HEK293 (cell line): ENCODE measurements around the gene WDR7.

ENCODE experiments used
- CTCF ChIA-PET: fragments of 350-600 bp; formaldehyde crosslinking; extraction: SDS; loops from one replicate; lab custom pipeline; 2021; ENCODE audit warnings: antibody characterized with exemption; lab: Yijun Ruan, JAX
- POLR2A ChIA-PET: fragments of 300-600 bp; formaldehyde crosslinking; extraction: SDS; loops from one replicate; lab custom pipeline; 2020; ENCODE audit warnings: antibody characterized with exemption, inconsistent platforms; lab: Yijun Ruan, JAX
- H3K27ac ChIP-seq: fragments of 200-500 bp; sonication (Bioruptor generic); 2 replicates; pipeline ENCODE4 v1.5.1; 2014; ENCODE audit warnings: low read depth, low read length, control low read depth, inconsistent platforms; ENCODE audit errors: extremely low read depth
- H3K36me3 ChIP-seq, 2 experiments: fragments of 200-500 bp in 1 of 2; sonication (Bioruptor generic) in 1 of 2; 1 replicate in 1 of 2; 2 replicates in 1 of 2; pipeline ENCODE4 v1.5.1; 2014 to 2017; ENCODE audit warnings: inconsistent platforms in 2 of 2, low read length in 2 of 2; ENCODE audit not compliant: control insufficient read depth in 2 of 2, insufficient read depth in 1 of 2
- H3K4me1 ChIP-seq: fragments of 200-500 bp; sonication (Bioruptor generic); 2 replicates; pipeline ENCODE4 v1.5.1; 2014; ENCODE audit warnings: mild to moderate bottlenecking, low read length, inconsistent platforms; ENCODE audit not compliant: control insufficient read depth, insufficient read depth
- H3K4me3 ChIP-seq: 2 replicates; pipeline ENCODE4 v1.5.1; 2011; ENCODE audit warnings: low read depth, mild to moderate bottlenecking, control low read depth, low read length, moderate library complexity
- H3K9me3 ChIP-seq: fragments of 200-500 bp; sonication (Bioruptor generic); 2 replicates; pipeline ENCODE4 v1.5.1; 2014; ENCODE audit warnings: low read depth, low read length, inconsistent platforms; ENCODE audit not compliant: control insufficient read depth, insufficient read depth
- HIC1 ChIP-seq: fragments of 450-650 bp; formaldehyde crosslinking; IDR thresholded peaks from 2 replicates; pipeline ENCODE4 v1.5.1; 2016; ENCODE audit warnings: missing biosample characterization, missing genetic modification characterization
- KLF9 ChIP-seq: fragments of 450-650 bp; formaldehyde crosslinking; IDR thresholded peaks from 2 replicates; pipeline ENCODE4 v1.5.1; 2016; ENCODE audit warnings: missing biosample characterization, missing genetic modification characterization, low read depth
- OSR2 ChIP-seq: fragments of 450-650 bp; formaldehyde crosslinking; IDR thresholded peaks from 2 replicates; pipeline ENCODE4 v1.5.1; 2016; ENCODE audit warnings: missing biosample characterization, missing genetic modification characterization
- OVOL3 ChIP-seq: fragments of 450-650 bp; formaldehyde crosslinking; IDR thresholded peaks from 2 replicates; pipeline ENCODE4 v1.5.1; 2016; ENCODE audit warnings: missing biosample characterization, missing genetic modification characterization
- PRDM4 ChIP-seq: fragments of 450-650 bp; formaldehyde crosslinking; IDR thresholded peaks from 2 replicates; pipeline ENCODE4 v1.5.1; 2017; ENCODE audit warnings: missing biosample characterization, missing genetic modification characterization
- TSHZ1 ChIP-seq: fragments of 450-650 bp; formaldehyde crosslinking; IDR thresholded peaks from 2 replicates; pipeline ENCODE4 v1.5.1; 2016; ENCODE audit warnings: missing biosample characterization, missing genetic modification characterization, borderline replicate concordance
- ZBTB11 ChIP-seq: fragments of 450-650 bp; formaldehyde crosslinking; conservative IDR thresholded peaks from 2 replicates; pipeline ENCODE4 v1.5.1; 2016; ENCODE audit warnings: low read depth, missing biosample characterization, missing genetic modification characterization
- ZEB2 ChIP-seq: fragments of 450-650 bp; formaldehyde crosslinking; IDR thresholded peaks from 2 replicates; pipeline ENCODE4 v1.5.1; 2016; ENCODE audit warnings: missing biosample characterization, missing genetic modification characterization
- ZNF133 ChIP-seq: fragments of 450-650 bp; formaldehyde crosslinking; IDR thresholded peaks from 2 replicates; pipeline ENCODE4 v1.5.1; 2016; ENCODE audit warnings: missing biosample characterization, missing genetic modification characterization
- ZNF138 ChIP-seq: fragments of 450-650 bp; formaldehyde crosslinking; IDR thresholded peaks from 2 replicates; pipeline ENCODE4 v1.5.1; 2016; ENCODE audit warnings: missing biosample characterization, missing genetic modification characterization, borderline replicate concordance
- ZNF16 ChIP-seq: fragments of 450-650 bp; formaldehyde crosslinking; IDR thresholded peaks from 2 replicates; pipeline ENCODE4 v1.5.1; 2016; ENCODE audit warnings: low read depth, missing biosample characterization, missing genetic modification characterization
- ZNF311 ChIP-seq: fragments of 450-650 bp; formaldehyde crosslinking; IDR thresholded peaks from 2 replicates; pipeline ENCODE4 v1.5.1; 2017; ENCODE audit warnings: missing biosample characterization, missing genetic modification characterization, borderline replicate concordance
- ZNF324 ChIP-seq: fragments of 450-650 bp; formaldehyde crosslinking; IDR thresholded peaks from 2 replicates; pipeline ENCODE4 v1.5.1; 2016; ENCODE audit warnings: missing biosample characterization, missing genetic modification characterization
- ZNF398 ChIP-seq: fragments of 450-650 bp; formaldehyde crosslinking; IDR thresholded peaks from 2 replicates; pipeline ENCODE4 v1.5.1; 2017; ENCODE audit warnings: missing biosample characterization, missing genetic modification characterization
- ZNF423 ChIP-seq: fragments of 450-650 bp; formaldehyde crosslinking; IDR thresholded peaks from 2 replicates; pipeline ENCODE4 v1.5.1; 2016; ENCODE audit warnings: missing biosample characterization, missing genetic modification characterization
- ZNF501 ChIP-seq: fragments of 450-650 bp; formaldehyde crosslinking; IDR thresholded peaks from 2 replicates; pipeline ENCODE4 v1.5.1; 2016; ENCODE audit warnings: missing biosample characterization, missing genetic modification characterization
- ZNF514 ChIP-seq: fragments of 450-650 bp; formaldehyde crosslinking; IDR thresholded peaks from 2 replicates; pipeline ENCODE4 v1.5.1; 2016; ENCODE audit warnings: missing biosample characterization, missing genetic modification characterization
- ZNF571 ChIP-seq: fragments of 450-650 bp; formaldehyde crosslinking; IDR thresholded peaks from 2 replicates; pipeline ENCODE4 v1.5.0; 2017; ENCODE audit warnings: missing biosample characterization, missing genetic modification characterization
- ZNF585B ChIP-seq: fragments of 450-650 bp; formaldehyde crosslinking; IDR thresholded peaks from 2 replicates; pipeline ENCODE4 v1.5.1; 2016; ENCODE audit warnings: missing biosample characterization, missing genetic modification characterization
- ZNF610 ChIP-seq: fragments of 450-650 bp; formaldehyde crosslinking; IDR thresholded peaks from 2 replicates; pipeline ENCODE4 v1.5.1; 2016; ENCODE audit warnings: missing biosample characterization, missing genetic modification characterization, borderline replicate concordance
- ZNF623 ChIP-seq: fragments of 450-650 bp; formaldehyde crosslinking; IDR thresholded peaks from 2 replicates; pipeline ENCODE4 v1.5.1; 2016; ENCODE audit warnings: missing biosample characterization, missing genetic modification characterization
- ZNF660 ChIP-seq: fragments of 450-650 bp; IDR thresholded peaks from 2 replicates; pipeline ENCODE4 v1.5.1; 2018; ENCODE audit warnings: missing biosample characterization, mild to moderate bottlenecking, missing genetic modification characterization

Gene WDR7

GRCh38 chr18:56649996-56650395 lies 1.2 kb upstream of the WDR7 start:
- H3K27ac ChIP-seq: no peak overlapping the region
- H3K4me3 ChIP-seq: no peak overlapping the region

GRCh38 chr18:56651771-56652092 lies 573 bp downstream of the WDR7 start:
- CTCF ChIA-PET: no interaction called here
- no peaks in the 10 kb centered on the region; a peak in 1 of 3 replicates for H3K36me3 ChIP-seq
- H3K27ac ChIP-seq: peak overlapping the region; percentile 76; the same call in 1 of the 2 replicates
- POLR2A ChIA-PET: interaction anchor here (1.1 to 2.8 kb wide), 5 partner anchors 12 to 882 kb away, joined by 3 to 40 read pairs (median 6); partner anchors contain the start of genes ONECUT2 and TXNL1
- H3K4me1 ChIP-seq: no peaks in the 10 kb centered on the region
- H3K9me3 ChIP-seq: no peaks in the 10 kb centered on the region
- H3K4me3 ChIP-seq: peak overlapping the region; percentile 73
- TF ChIP-seq ZNF514 (tag by site-specific recombination) (no peak), ZEB2 (no peak), ZNF311 (tag by site-specific recombination) (no peak), ZNF133 (tag by site-specific recombination) (no peak), HIC1 (tag by site-specific recombination) (no peak), PRDM4 (tag by site-specific recombination) (no peak), KLF9 (no peak), ZBTB11 (no peak), OVOL3 (tag by site-specific recombination) (no peak)

More at GRCh38 chr18:56649996-56650395, 1.2 kb upstream of the WDR7 start:
- H3K9me3 ChIP-seq: no peaks in the 10 kb centered on the region
- no peaks in the 10 kb centered on the region for H3K4me1 ChIP-seq
- TF ChIP-seq ZNF16 (tag by site-specific recombination) (no peak), ZNF623 (tag by site-specific recombination) (no peak), ZNF571 (tag by site-specific recombination) (no peak), OSR2 (tag by site-specific recombination) (no peak), ZNF585B (no peak), TSHZ1 (tag by site-specific recombination) (no peak), ZNF138 (tag by site-specific recombination) (no peak), ZNF398 (tag by site-specific recombination) (no peak), ZNF660 (tag by site-specific recombination) (no peak), ZNF610 (no peak), ZNF324 (no peak), ZNF501 (tag by site-specific recombination) (no peak), ZNF423 (no peak)
- CTCF ChIA-PET: interaction anchor here (0.6 to 1.9 kb wide), 4 partner anchors 8 to 197 kb away, joined by 3 to 5 read pairs (median 4); no protein-coding TSS in a partner anchor
- H3K36me3 ChIP-seq: no peaks in the 10 kb centered on the region; a peak in 1 of 3 replicates
- POLR2A ChIA-PET: interaction anchor here (2.8 kb wide), 1 partner anchor 10 kb away, joined by 40 read pairs; the partner anchor contains the start of gene TXNL1
